GM12892 (cell line): ENCODE measurements around the gene L2HGDH. TPM values are rescaled to one million over a fixed set of nuclear protein-coding genes. Genes with fewer than 3 reads are reported as not detected.
"Not testable (repeated sequence)": the region's sequence is repeated elsewhere in the genome, so short reads cannot be mapped to it uniquely, and the experiment has no call there.

ENCODE experiments used
- DNase-seq: peaks from one replicate; pipeline ENCODE4 v3.0.0; 2011; ENCODE audit not compliant: insufficient read length
- FAIRE-seq: peaks from 2 replicates; lab custom pipeline; 2011; peaks lifted over from hg19 to GRCh38; lab: Jason Lieb, UNC
- POLR2A ChIP-seq: IDR thresholded peaks from 2 replicates; pipeline ENCODE4 v1.6.1; 2011; ENCODE audit warnings: low read depth, low read length, control low read depth
- POLR2AphosphoS5 ChIP-seq: IDR thresholded peaks from 2 replicates; pipeline ENCODE4 v1.6.1; 2011; ENCODE audit warnings: low read depth, low read length, control low read depth
- TAF1 ChIP-seq: IDR thresholded peaks from 2 replicates; pipeline ENCODE4 v1.6.1; 2011; ENCODE audit warnings: low read depth, mild to moderate bottlenecking, control low read depth, low read length, borderline replicate concordance
- polyA plus RNA-seq: library from polyadenylated mRNA; unstranded; fragments of >200 nt; gene quantifications from one replicate; pipeline ENCODE4 v1.2.1, GENCODE V29; 2012; ENCODE audit warnings: missing spikeins, inconsistent platforms; ENCODE audit not compliant: missing spikeins

Gene L2HGDH
- 9.9 TPM for polyA plus RNA-seq

DNA sequence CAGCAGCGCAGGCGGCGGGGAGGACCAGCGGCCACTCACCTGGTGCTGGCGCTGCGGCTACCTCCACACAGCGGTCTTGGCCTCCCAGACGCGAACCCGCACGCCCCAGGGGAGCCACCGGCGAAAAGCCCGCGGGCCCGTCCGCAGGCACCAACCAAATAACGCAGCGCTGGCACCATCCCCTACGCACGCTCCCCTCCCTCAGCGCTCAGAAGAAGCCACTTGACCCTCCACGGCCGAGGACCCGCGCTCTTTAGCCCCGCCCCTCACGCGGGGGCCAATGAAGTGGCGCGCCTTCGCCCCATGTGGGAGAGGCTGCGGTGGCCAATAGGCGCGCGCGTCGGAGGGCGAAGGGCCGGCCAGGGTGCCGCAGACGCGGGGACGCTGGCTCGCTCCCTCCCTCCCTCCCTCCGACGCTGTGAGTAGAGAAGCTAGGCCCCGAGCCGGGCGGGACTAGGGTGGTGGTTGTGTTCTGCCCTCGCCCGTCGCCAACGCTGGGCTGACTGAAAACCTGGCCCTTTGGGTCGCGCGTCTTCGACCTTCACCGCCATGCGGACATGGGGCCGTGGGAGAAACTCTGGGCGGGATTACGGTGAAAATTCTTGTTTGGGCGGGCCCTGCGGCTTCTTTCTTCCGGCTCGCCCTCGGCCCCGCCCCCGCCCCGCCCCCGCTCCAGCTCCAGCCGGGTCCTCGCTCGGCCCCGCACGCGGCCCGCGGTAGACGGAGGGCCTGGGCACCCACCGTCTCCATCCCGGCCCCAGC, at the start of gene L2HGDH, which contains the start of gene DMAC2L:
Gene L2HGDH (minus strand): TSS at position 258 of the 762 bp plus-strand sequence. CDS start 79 bp downstream, at position 179.
Gene DMAC2L (plus strand): TSS at position 353 of the 762 bp plus-strand sequence. CDS start 9,164 bp downstream, outside the sequence.
- peak; percentile 95 for DNase-seq
- TF ChIP-seq POLR2AphosphoS5: peak; percentile 92
- no peak; the same call in 1 of the 2 replicates for TF ChIP-seq TAF1
- peak; percentile 82 for TF ChIP-seq POLR2A
- peak; percentile 94 for FAIRE-seq

- no peak for FAIRE-seq
- TF ChIP-seq POLR2A (no peak), TAF1 (no peak), POLR2AphosphoS5 (no peak)
- DNase-seq: no peak
Observed at GRCh38 chr14:50360851-50361250, 48.8 kb upstream of the L2HGDH start.

- DNase-seq: no peak
- TF ChIP-seq POLR2A: no peak
- no peak for TF ChIP-seq POLR2AphosphoS5
- no peak for TF ChIP-seq TAF1
Observed at GRCh38 chr14:50360093-50360492, 48.1 kb upstream of the L2HGDH start.

GRCh38 chr14:50359631-50360030, 47.6 kb upstream of the L2HGDH start:
- no peak for DNase-seq
- FAIRE-seq: no peak
- TF ChIP-seq POLR2A (no peak), TAF1 (no peak), POLR2AphosphoS5 (no peak)

More at GRCh38 chr14:50360093-50360492, 48.1 kb upstream of the L2HGDH start:
- FAIRE-seq: no peak

DNA sequence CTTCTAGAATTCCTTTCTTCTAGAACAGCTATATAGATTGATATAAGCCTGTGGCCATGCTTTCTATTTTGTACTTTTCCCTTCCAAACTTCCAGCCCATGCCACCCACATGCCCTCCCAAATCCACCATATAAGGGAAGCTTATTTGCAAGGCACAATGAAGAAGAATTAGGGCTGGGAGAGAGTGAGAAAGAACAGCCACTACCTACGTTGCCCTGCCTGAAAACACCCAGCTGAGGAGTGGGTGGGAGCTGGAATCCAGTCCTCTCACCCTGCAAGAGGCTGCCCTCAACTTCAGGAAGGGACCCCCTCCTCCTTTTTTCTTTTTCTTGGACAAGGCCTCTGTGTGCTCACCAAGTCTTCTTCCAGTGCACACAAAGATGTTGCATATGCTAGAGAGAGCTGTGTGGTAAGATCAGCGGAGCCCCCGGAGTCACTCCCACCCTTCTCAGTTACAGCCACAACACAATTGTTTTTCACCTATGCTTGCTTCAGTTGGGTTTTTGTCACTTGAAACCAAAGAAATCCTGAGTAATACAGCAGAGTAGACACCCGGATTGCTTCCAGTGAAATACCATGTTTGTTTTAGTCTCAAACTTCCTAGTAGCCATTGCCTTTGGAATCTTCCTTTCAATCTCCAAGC, 45.8 kb upstream of the L2HGDH start:
- no peak for DNase-seq
- no peak for FAIRE-seq
- TF ChIP-seq POLR2AphosphoS5: no peak
- TF ChIP-seq POLR2A: no peak
- TF ChIP-seq TAF1: no peak

DNA sequence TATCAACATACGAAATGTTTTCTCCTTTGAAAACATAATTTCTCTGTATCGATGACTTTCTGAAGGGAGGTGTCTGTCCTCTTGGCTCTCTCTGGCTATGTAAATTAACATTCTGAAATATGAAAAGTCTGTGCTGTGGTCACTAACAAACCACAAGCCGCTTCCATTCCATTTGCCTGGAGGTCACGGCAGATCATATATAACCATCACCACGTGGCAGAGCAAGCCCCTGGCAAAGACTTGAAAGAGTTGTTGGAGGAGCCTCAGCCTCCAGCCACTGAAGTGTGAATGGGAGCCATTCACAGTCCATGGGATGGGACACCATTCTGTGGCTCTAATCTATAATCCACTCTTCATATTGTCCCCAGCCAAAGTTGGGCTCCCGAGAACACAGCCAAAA, 45.1 kb upstream of the L2HGDH start:
- DNase-seq (no peak), FAIRE-seq (no peak)
- TF ChIP-seq TAF1: no peak
- no peak for TF ChIP-seq POLR2AphosphoS5

DNA sequence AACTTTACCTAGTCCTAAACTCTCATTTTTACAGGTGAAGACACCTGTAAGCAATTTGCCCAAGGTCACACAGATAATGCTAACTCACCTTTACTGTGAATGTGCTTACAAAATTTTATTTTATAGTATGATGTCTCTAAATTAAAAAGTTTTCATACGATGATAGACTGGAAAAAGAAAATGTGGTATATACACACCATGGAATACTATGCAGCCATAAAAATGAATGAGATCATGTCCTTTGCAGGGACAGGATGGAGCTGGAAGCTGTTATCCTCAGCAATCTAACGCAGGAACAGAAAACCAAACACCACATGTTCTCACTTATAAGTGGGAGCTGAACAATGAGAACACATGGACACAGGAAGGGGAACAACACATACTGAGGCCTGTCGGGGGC, 44.3 kb upstream of the L2HGDH start:
- FAIRE-seq, DNase-seq: not testable (repeated sequence)

DNA sequence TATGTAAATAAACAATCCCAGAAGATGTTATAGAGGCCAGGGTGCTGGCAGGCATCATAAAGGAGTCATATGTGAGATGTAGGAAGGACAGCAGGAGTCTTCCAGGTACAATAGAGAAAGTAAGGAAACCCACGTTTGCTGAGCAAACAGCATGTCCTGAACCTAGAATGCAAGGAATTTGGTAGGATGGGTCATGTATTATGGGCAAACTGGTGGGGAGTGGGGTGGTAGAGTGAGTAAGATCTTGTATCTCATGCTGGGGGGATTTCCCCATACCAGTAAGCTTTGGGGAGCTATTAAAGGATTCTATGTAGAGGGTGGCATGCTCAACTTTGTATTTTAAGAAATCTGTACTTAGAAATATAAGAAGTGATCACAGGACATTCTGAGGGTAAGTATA, 43.7 kb upstream of the L2HGDH start:
- DNase-seq (no peak), FAIRE-seq (no peak)
- no peak for TF ChIP-seq POLR2AphosphoS5
- TF ChIP-seq POLR2A: no peak
- no peak for TF ChIP-seq TAF1

- FAIRE-seq (no peak), DNase-seq (no peak)
- TF ChIP-seq TAF1: no peak
- TF ChIP-seq POLR2A: no peak
- no peak for TF ChIP-seq POLR2AphosphoS5
Observed at GRCh38 chr14:50354527-50354926, 42.5 kb upstream of the L2HGDH start.

DNA sequence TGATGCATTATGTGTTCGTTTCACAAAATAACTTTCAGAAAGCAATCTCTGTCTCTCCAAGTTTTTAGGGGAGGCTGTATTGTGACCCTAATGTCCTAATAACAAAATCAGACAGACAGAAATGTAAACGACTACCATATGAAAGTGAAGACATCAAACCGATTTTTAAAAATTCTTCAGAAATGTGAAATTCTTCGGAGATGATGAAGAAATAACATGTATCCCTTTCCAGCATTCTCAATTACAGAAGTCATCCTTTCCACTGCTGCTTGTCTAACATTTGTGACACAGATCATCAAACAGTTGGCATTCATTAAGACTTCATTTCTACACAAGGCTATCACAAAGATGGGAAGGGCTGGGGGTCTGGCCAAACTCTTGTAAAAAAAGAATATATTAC, 41.1 kb upstream of the L2HGDH start:
- DNase-seq: no peak
- no peak for FAIRE-seq
- TF ChIP-seq TAF1: no peak
- TF ChIP-seq POLR2AphosphoS5: no peak
- no peak for TF ChIP-seq POLR2A

GRCh38 chr14:50352584-50352983, 40.6 kb upstream of the L2HGDH start:
- DNase-seq: no peak
- TF ChIP-seq TAF1 (no peak), POLR2AphosphoS5 (no peak), POLR2A (no peak)
- FAIRE-seq: peak; percentile 21

GRCh38 chr14:50350975-50351374, 38.9 kb upstream of the L2HGDH start:
- TF ChIP-seq POLR2AphosphoS5 (no peak), POLR2A (no peak), TAF1 (no peak)
- FAIRE-seq (no peak), DNase-seq (no peak)

DNA sequence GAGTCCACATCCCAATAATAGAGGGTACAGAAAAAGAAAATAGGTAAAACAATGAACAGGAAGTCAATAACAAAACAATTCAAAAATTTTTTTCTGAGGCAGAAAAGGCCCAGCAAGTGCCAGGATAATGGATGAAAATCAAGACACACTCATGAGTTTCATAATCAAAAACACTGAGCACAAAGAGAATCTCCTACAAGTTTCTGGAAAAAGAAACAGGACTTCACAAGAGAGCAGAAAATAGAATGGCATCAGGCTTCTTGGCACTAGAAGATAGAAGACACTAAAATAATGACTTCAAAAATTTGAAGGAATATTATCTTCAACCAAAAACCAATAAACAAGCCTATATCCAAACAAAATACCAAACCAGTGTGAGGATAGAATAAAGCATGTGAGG, 36.9 kb upstream of the L2HGDH start:
- FAIRE-seq: no peak
- no peak for DNase-seq
- TF ChIP-seq TAF1: no peak
- no peak for TF ChIP-seq POLR2A
- TF ChIP-seq POLR2AphosphoS5: no peak
